SK-N-SH treated with all-trans-retinoic acid at 6 μM for 48 hours (cell line): ENCODE results near the gene PDE4DIP.
"Not testable (repeated sequence)": the region's sequence is repeated elsewhere in the genome, so short reads cannot be mapped to it uniquely, and the experiment has no call there.

Experiments
- RARB ChIP-seq: fragments of 250-450 bp; sonication (Bioruptor Pico); IDR thresholded peaks from 2 replicates; pipeline ENCODE4 v1.8.0; 2021; ENCODE audit warnings: mild to moderate bottlenecking, moderate library complexity
- SNAI2 ChIP-seq: fragments of 250-450 bp; sonication (Bioruptor Pico); IDR thresholded peaks from 2 replicates; pipeline ENCODE4 v1.5.0; 2020; ENCODE audit warnings: mild to moderate bottlenecking, moderate library complexity
- ZC3H10 ChIP-seq: fragments of 250-450 bp; sonication (Bioruptor Pico); IDR thresholded peaks from 2 replicates; pipeline ENCODE4 v1.5.1; 2021; ENCODE audit warnings: mild to moderate bottlenecking, moderate library complexity
- ZFP3 ChIP-seq: fragments of 250-450 bp; sonication (Bioruptor Pico); IDR thresholded peaks from 2 replicates; pipeline ENCODE4 v1.5.0; 2020; ENCODE audit warnings: mild to moderate bottlenecking, moderate library complexity
- TF ChIP-seq, protein P1 (sequence below): fragments of 250-450 bp; sonication (Bioruptor Pico); IDR thresholded peaks from 2 replicates; pipeline ENCODE4 v1.5.1; 2020; ENCODE audit warnings: low read depth, mild to moderate bottlenecking, moderate library complexity
- TF ChIP-seq, protein P2 (sequence below): fragments of 250-450 bp; sonication (Bioruptor Pico); IDR thresholded peaks from 2 replicates; pipeline ENCODE4 v1.8.0; 2020; ENCODE audit warnings: mild to moderate bottlenecking, moderate library complexity, borderline replicate concordance

DNA sequence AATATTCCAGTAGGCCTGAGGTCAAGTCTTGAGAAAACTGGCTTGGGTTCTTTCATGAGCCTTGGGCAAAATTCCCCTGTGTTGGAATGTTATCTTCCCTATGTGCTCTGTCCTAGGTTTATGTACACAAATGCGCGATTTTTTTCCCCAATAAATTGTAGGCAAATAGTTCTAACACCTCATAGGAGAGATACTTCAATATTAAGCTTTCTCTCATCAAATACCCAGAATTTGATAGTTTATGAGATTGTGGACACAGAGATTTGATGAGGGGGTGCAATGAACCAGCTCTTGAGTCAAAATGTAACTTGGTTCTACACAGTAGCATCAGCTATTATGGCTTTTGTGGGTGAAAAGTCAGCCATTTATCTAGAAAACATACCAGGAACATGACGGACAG is 220.4 kb downstream of the PDE4DIP start:
- TF ChIP-seq RARB (CRISPR knock-in tag); ZC3H10; ZFP3 (CRISPR knock-in tag); SNAI2 (CRISPR knock-in tag): not testable (repeated sequence)
- TF ChIP-seq, protein P1, sequence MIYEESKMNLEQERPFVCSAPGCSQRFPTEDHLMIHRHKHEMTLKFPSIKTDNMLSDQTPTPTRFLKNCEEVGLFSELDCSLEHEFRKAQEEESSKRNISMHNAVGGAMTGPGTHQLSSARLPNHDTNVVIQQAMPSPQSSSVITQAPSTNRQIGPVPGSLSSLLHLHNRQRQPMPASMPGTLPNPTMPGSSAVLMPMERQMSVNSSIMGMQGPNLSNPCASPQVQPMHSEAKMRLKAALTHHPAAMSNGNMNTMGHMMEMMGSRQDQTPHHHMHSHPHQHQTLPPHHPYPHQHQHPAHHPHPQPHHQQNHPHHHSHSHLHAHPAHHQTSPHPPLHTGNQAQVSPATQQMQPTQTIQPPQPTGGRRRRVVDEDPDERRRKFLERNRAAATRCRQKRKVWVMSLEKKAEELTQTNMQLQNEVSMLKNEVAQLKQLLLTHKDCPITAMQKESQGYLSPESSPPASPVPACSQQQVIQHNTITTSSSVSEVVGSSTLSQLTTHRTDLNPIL (CRISPR knock-in tag) = not testable (repeated sequence)
- TF ChIP-seq, protein P2, sequence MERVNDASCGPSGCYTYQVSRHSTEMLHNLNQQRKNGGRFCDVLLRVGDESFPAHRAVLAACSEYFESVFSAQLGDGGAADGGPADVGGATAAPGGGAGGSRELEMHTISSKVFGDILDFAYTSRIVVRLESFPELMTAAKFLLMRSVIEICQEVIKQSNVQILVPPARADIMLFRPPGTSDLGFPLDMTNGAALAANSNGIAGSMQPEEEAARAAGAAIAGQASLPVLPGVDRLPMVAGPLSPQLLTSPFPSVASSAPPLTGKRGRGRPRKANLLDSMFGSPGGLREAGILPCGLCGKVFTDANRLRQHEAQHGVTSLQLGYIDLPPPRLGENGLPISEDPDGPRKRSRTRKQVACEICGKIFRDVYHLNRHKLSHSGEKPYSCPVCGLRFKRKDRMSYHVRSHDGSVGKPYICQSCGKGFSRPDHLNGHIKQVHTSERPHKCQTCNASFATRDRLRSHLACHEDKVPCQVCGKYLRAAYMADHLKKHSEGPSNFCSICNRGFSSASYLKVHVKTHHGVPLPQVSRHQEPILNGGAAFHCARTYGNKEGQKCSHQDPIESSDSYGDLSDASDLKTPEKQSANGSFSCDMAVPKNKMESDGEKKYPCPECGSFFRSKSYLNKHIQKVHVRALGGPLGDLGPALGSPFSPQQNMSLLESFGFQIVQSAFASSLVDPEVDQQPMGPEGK (CRISPR knock-in tag) = not testable (repeated sequence)
